NCI-H1694 treated with DMSO at 0.1 percent for 48 hours (cell line): ENCODE data around the gene LARGE1.

ENCODE experiments used
- DNase-seq: peaks from one replicate; lab custom pipeline; 2025; lab: John Stamatoyannopoulos, UW

LARGE1 gene

DNA sequence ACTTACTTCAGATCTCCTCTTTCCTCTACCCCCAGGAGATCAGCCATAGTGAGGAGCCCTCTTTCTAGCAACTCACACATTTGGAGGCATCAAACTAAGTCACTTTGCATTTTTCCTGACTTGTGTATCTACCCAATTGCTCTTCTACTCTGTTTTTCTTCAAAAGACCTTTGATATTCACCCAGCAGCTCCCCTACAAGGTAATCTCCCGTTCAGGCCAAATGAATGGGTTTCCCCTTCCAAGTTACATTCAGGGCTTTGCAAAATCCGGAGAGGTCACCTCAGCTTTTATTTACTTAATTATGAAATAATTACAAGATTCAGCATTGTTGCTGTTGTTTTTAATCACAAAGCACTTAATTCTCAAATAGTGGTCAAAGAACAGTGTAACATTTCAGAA lies 6.1 kb downstream of the LARGE1 start:
- no peak for DNase-seq

GRCh38 chr22:33913188-33913587 lies 7.1 kb downstream of the LARGE1 start:
- DNase-seq, result no peak

- DNase-seq, result no peak
These were observed 10.4 kb downstream of the LARGE1 start for GRCh38 chr22:33909911-33910310.

- no peak for DNase-seq
These were observed 11.2 kb downstream of the LARGE1 start for GRCh38 chr22:33909075-33909458.

- DNase-seq, result no peak
These were observed 11.9 kb downstream of the LARGE1 start for GRCh38 chr22:33908171-33909074.

- DNase-seq, result no peak
These were observed 13.3 kb downstream of the LARGE1 start for GRCh38 chr22:33906954-33907353.

- DNase-seq, result no peak
These were observed 13.8 kb downstream of the LARGE1 start for GRCh38 chr22:33906475-33906874.

- no peak for DNase-seq
These were observed 17.3 kb downstream of the LARGE1 start for GRCh38 chr22:33903012-33903411.

- no peak for DNase-seq
These were observed 18.2 kb downstream of the LARGE1 start for GRCh38 chr22:33902073-33902472.

DNA sequence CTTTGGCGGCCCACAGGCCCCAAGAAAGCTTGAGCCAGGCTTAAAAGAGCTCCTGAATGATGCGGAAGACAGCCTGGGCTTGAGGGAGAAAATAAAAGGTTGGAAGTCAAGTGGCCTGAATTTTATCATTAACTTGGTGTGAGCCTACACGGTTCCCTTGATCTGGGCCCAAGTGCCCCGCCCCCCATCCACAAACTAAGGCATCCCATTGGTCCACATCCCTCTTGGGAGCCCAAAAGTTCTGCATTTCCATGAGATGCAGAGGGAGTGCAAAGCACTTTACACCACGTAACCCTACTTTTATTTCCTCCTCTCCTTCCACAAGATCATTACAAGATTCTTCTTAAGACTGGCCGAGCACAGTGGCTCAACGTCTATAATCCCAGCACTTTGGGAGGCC lies 22.2 kb downstream of the LARGE1 start:
- DNase-seq, result no peak

GRCh38 chr22:33897448-33897835 lies 22.8 kb downstream of the LARGE1 start:
- no peak for DNase-seq

GRCh38 chr22:33896575-33897447 lies 23.5 kb downstream of the LARGE1 start:
- no peak for DNase-seq

GRCh38 chr22:33896154-33896553 lies 24.1 kb downstream of the LARGE1 start:
- DNase-seq, result no peak

GRCh38 chr22:33895444-33895843 lies 24.8 kb downstream of the LARGE1 start:
- DNase-seq, result no peak

DNA sequence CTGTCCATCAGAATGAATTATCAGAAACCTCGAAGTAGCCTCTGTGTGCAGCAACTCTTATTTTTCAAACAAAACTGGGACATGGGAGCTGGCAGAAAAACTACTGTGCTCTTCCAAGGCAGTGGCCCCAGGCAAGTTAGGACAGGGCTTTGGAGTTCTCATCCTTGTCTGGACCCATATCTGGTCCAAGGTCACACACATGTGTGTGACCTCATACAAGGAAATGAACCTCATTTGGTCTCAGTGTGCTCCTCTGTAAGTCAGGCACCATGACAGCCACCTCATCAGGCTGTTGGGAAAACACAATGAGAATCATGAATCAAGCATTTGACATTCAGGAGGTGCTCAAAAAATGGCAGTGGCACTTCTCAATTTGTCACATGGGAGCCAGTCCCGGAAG lies 25.8 kb downstream of the LARGE1 start:
- DNase-seq, result no peak

DNA sequence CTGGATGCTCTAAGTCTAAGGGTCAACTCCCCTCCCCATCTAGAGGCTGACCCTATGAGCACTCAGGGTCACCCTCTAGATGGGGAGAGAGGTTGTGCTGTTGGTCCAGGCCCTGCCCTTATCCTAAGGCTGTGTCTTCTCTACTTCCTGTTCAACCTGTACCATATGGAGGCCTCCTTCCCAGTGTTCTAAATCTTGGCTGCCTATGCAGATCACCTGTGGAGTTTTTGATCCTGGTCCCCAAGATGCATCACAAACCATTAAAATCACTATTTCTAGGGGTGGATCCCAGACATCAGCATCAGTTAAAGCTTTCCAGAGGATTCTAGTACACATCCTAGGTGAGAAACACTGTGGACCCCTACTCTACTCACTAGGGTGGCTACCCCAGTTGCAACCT lies 26.2 kb downstream of the LARGE1 start:
- no peak for DNase-seq

GRCh38 chr22:33893512-33893911 lies 26.8 kb downstream of the LARGE1 start:
- DNase-seq, result no peak

- DNase-seq, result no peak
These were observed 28.3 kb downstream of the LARGE1 start for GRCh38 chr22:33891992-33892391.

GRCh38 chr22:33891455-33891854 lies 28.8 kb downstream of the LARGE1 start:
- no peak for DNase-seq

- DNase-seq, result no peak
These were observed 30.5 kb downstream of the LARGE1 start for GRCh38 chr22:33889748-33890147.

DNA sequence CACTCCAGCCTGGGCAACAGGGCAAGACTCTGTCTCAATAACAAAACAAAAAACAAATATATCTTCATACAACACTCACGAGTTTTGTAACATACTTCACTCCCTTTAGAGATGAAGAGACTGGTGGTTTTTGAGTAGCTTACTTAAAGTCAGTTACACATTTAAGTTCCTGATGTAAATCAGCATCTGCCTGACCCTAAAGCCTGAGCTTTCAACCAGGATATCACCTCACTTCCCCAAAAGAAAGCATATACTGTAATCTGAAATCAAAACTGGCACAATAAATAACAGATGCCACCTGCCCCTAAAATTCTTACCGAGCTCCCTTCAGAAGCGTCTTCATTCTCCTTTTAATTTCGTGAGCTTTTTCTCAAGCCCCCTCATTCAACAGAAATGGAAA lies 31.5 kb downstream of the LARGE1 start:
- no peak for DNase-seq

- DNase-seq, result no peak
These were observed 33.1 kb downstream of the LARGE1 start for GRCh38 chr22:33887173-33887572.

GRCh38 chr22:33886696-33887095 lies 33.6 kb downstream of the LARGE1 start:
- DNase-seq, result no peak
